Measurements from ENCODE around the gene CTDP1.

Gene CTDP1

DNA sequence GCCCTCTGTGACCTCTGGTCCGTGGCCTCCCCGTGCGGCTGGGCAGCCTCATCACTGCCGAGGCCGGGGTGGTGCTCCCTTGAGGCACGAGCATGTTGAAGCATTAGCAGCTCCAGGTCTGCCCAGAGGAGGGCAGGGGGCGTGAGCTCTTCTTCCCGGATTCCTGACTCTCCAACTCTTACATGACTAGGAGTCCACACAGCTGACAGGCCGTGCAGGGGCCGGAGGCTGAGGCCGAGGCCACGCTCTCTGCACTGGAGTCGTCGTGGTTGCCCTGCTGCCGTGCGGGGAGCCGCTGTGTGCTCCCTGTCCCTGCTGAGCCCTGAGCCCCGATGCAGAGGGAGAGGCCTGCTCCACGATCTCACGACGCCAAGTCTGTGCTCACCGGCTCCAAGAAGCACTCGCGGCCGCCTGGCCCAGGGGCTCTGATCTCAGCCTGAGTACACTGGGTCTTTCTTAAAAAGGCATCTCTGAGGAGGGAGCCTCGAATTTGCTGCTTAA is 98.7 kb downstream of the CTDP1 start:
- no peak for ATAC-seq
- TF ChIP-seq, protein P1, sequence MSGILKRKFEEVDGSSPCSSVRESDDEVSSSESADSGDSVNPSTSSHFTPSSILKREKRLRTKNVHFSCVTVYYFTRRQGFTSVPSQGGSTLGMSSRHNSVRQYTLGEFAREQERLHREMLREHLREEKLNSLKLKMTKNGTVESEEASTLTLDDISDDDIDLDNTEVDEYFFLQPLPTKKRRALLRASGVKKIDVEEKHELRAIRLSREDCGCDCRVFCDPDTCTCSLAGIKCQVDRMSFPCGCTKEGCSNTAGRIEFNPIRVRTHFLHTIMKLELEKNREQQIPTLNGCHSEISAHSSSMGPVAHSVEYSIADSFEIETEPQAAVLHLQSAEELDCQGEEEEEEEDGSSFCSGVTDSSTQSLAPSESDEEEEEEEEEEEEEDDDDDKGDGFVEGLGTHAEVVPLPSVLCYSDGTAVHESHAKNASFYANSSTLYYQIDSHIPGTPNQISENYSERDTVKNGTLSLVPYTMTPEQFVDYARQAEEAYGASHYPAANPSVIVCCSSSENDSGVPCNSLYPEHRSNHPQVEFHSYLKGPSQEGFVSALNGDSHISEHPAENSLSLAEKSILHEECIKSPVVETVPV (CRISPR knock-in tag; IDR thresholded peaks at IDR 0.05): no peak
- TF ChIP-seq, protein P2, sequence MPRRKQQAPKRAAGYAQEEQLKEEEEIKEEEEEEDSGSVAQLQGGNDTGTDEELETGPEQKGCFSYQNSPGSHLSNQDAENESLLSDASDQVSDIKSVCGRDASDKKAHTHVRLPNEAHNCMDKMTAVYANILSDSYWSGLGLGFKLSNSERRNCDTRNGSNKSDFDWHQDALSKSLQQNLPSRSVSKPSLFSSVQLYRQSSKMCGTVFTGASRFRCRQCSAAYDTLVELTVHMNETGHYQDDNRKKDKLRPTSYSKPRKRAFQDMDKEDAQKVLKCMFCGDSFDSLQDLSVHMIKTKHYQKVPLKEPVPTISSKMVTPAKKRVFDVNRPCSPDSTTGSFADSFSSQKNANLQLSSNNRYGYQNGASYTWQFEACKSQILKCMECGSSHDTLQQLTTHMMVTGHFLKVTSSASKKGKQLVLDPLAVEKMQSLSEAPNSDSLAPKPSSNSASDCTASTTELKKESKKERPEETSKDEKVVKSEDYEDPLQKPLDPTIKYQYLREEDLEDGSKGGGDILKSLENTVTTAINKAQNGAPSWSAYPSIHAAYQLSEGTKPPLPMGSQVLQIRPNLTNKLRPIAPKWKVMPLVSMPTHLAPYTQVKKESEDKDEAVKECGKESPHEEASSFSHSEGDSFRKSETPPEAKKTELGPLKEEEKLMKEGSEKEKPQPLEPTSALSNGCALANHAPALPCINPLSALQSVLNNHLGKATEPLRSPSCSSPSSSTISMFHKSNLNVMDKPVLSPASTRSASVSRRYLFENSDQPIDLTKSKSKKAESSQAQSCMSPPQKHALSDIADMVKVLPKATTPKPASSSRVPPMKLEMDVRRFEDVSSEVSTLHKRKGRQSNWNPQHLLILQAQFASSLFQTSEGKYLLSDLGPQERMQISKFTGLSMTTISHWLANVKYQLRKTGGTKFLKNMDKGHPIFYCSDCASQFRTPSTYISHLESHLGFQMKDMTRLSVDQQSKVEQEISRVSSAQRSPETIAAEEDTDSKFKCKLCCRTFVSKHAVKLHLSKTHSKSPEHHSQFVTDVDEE (CRISPR knock-in tag; IDR thresholded peaks at IDR 0.05): no peak
- no peak for TF ChIP-seq SNAI2 (CRISPR knock-in tag; IDR thresholded peaks at IDR 0.05)
- TF ChIP-seq OSR1 (CRISPR knock-in tag; IDR thresholded peaks at IDR 0.05): no peak
- TF ChIP-seq GLIS3 (CRISPR knock-in tag; IDR thresholded peaks at IDR 0.05): no peak

DNA sequence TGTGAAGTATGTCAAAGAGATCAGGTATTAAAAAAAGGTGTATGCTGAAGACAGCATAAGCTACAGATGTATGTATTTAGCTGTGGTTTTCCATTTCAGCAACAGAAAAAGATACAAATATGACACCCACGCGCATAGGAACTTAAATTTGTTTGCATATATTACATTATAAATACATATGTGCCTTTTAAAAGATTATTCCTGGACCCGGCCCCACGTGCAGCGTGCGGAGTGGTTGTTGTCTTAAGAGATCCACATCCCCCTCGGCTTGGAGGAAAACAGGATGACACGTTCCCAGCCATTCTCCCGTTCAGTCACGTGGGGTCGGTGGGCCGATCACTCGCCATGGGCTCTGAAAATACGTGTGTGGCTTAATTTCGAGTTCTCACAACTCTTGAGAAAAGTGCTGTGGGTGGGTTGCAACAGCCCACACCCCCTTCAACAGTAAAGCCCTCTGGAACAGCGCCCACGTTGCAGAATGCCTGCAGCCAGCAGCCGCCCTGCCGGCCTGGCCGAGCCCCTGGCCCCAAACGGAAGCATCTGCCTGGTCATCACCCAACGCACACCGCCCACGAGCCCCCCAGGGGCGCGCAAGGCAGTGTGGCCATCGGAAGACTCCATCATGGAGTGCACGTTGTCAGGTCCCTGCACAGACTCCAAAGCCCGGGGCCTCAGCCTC is 99.6 kb downstream of the CTDP1 start:
- ATAC-seq: no peak
- TF ChIP-seq, protein P3, sequence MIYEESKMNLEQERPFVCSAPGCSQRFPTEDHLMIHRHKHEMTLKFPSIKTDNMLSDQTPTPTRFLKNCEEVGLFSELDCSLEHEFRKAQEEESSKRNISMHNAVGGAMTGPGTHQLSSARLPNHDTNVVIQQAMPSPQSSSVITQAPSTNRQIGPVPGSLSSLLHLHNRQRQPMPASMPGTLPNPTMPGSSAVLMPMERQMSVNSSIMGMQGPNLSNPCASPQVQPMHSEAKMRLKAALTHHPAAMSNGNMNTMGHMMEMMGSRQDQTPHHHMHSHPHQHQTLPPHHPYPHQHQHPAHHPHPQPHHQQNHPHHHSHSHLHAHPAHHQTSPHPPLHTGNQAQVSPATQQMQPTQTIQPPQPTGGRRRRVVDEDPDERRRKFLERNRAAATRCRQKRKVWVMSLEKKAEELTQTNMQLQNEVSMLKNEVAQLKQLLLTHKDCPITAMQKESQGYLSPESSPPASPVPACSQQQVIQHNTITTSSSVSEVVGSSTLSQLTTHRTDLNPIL (CRISPR knock-in tag; IDR thresholded peaks at IDR 0.05; ENCODE audit: low read depth): no peak
- TF ChIP-seq ZFP3 (CRISPR knock-in tag; IDR thresholded peaks at IDR 0.05) (no peak), CSDC2 (CRISPR knock-in tag; IDR thresholded peaks at IDR 0.05) (no peak), ISL1 (CRISPR knock-in tag; IDR thresholded peaks at IDR 0.05) (no peak), ZFP30 (CRISPR knock-in tag; IDR thresholded peaks at IDR 0.05) (no peak), TOX (CRISPR knock-in tag; IDR thresholded peaks at IDR 0.05; ENCODE audit: borderline replicate concordance) (no peak), ESRRG (CRISPR knock-in tag; IDR thresholded peaks at IDR 0.05) (no peak), ARNTL (CRISPR knock-in tag; IDR thresholded peaks at IDR 0.05; ENCODE audit: borderline replicate concordance, low read depth) (no peak), PPARA (CRISPR knock-in tag; IDR thresholded peaks at IDR 0.05; ENCODE audit: borderline replicate concordance) (no peak), ZC3H10 (CRISPR knock-in tag; IDR thresholded peaks at IDR 0.05) (no peak), ZNF8 (CRISPR knock-in tag; IDR thresholded peaks at IDR 0.05) (no peak), GLIS3 (CRISPR knock-in tag; IDR thresholded peaks at IDR 0.05) (no peak), ZNF565 (CRISPR knock-in tag; conservative IDR thresholded peaks at IDR 0.05; ENCODE audit: low read depth) (no peak), BACH2 (CRISPR knock-in tag; IDR thresholded peaks at IDR 0.05; ENCODE audit: borderline replicate concordance) (no peak), SNAI2 (CRISPR knock-in tag; IDR thresholded peaks at IDR 0.05) (no peak)
- TF ChIP-seq, protein P4, sequence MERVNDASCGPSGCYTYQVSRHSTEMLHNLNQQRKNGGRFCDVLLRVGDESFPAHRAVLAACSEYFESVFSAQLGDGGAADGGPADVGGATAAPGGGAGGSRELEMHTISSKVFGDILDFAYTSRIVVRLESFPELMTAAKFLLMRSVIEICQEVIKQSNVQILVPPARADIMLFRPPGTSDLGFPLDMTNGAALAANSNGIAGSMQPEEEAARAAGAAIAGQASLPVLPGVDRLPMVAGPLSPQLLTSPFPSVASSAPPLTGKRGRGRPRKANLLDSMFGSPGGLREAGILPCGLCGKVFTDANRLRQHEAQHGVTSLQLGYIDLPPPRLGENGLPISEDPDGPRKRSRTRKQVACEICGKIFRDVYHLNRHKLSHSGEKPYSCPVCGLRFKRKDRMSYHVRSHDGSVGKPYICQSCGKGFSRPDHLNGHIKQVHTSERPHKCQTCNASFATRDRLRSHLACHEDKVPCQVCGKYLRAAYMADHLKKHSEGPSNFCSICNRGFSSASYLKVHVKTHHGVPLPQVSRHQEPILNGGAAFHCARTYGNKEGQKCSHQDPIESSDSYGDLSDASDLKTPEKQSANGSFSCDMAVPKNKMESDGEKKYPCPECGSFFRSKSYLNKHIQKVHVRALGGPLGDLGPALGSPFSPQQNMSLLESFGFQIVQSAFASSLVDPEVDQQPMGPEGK (CRISPR knock-in tag; IDR thresholded peaks at IDR 0.05; ENCODE audit: borderline replicate concordance): no peak
- TF ChIP-seq, protein P1 (CRISPR knock-in tag; IDR thresholded peaks at IDR 0.05): no peak
- TF ChIP-seq, protein P2 (CRISPR knock-in tag; IDR thresholded peaks at IDR 0.05): no peak
